GM19452 (cell line): ENCODE data around the gene ZNF830.
"Not testable (repeated sequence)": the region's sequence is repeated elsewhere in the genome, so short reads cannot be mapped to it uniquely, and the experiment has no call there.

Experiments used
- ATAC-seq: cut with Tn5 transposase; IDR thresholded peaks from one replicate; pipeline ENCODE4 v1.9.1; 2021; ENCODE audit not compliant: unreplicated experiment

ZNF830 gene

GRCh38 chr17:34990921-34991365 lies 29.6 kb downstream of the ZNF830 start:
- no peak for ATAC-seq

GRCh38 chr17:34991606-34992005 lies 30.3 kb downstream of the ZNF830 start:
- no peak for ATAC-seq

- no peak for ATAC-seq
Measured at GRCh38 chr17:34993031-34993430, 31.7 kb downstream of the ZNF830 start.

- ATAC-seq = no peak
Measured at GRCh38 chr17:34996422-34997285, 35.3 kb downstream of the ZNF830 start.

- no peak for ATAC-seq
Measured at GRCh38 chr17:34997355-34997862, 36.1 kb downstream of the ZNF830 start.

- ATAC-seq = peak; percentile 61
Measured at GRCh38 chr17:34998205-34998604, 36.9 kb downstream of the ZNF830 start.

- no peak for ATAC-seq
Measured at GRCh38 chr17:34999456-34999855, 38.1 kb downstream of the ZNF830 start.

GRCh38 chr17:35000965-35001364 lies 39.6 kb downstream of the ZNF830 start:
- not testable (repeated sequence) for ATAC-seq

- no peak for ATAC-seq
Measured at GRCh38 chr17:35001549-35001948, 40.2 kb downstream of the ZNF830 start.

- no peak for ATAC-seq
Measured at GRCh38 chr17:35002876-35003551, 41.7 kb downstream of the ZNF830 start.

GRCh38 chr17:35003778-35004177 lies 42.4 kb downstream of the ZNF830 start:
- ATAC-seq = no peak

GRCh38 chr17:35006345-35006744 lies 45.0 kb downstream of the ZNF830 start:
- no peak for ATAC-seq

GRCh38 chr17:35006961-35007360 lies 45.6 kb downstream of the ZNF830 start:
- ATAC-seq = no peak

GRCh38 chr17:35010093-35010492 lies 48.8 kb downstream of the ZNF830 start:
- no peak for ATAC-seq

- ATAC-seq = no peak
Measured at GRCh38 chr17:35011671-35012216, 50.4 kb downstream of the ZNF830 start.
